GM12873 (cell line): ENCODE data around the gene ADAM12.

Experiments
- CTCF ChIP-seq: IDR thresholded peaks from 2 replicates; pipeline ENCODE4 v1.5.1; 2012; ENCODE audit warnings: low read depth, mild to moderate bottlenecking, moderate library complexity, low read length, control low read depth; ENCODE audit not compliant: insufficient read depth; ENCODE audit errors: missing control alignments

ADAM12 gene

GRCh38 chr10:126268013-126268920 is 120.0 kb downstream of the ADAM12 start:
- no peak for TF ChIP-seq CTCF

GRCh38 chr10:126264102-126265018 is 123.9 kb downstream of the ADAM12 start:
- TF ChIP-seq CTCF, result no peak

DNA sequence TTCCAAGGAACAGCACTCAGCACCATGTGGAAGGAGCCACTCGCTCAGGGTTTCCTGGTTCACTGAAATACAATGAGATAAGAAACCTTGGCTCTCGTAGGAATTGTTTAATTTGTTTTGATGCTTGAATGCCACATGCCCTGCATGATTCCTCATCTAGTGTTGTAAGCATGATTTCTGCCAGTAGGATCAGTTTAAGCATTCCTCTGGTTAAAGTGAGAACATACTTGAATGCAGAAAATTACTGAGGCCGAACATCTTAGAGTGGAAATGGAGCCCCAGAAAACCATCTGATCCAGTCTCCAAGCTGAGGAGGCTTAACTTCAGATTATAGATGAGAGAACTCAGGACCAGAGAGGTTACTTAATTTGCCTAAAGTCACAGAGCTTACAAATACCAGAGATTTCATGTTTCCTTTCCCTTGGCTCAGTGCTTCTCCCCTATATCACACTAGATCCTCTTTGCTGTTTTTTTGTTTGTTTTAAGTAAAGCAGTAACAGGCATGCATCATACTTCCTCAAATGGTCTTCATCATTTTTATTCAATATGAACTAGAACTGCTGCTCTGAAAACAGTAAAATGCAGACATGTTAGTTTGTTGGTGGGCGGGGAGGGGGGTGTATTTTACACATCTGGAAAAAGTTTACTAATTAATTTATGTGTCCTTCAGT is 125.1 kb downstream of the ADAM12 start:
- no peak for TF ChIP-seq CTCF

DNA sequence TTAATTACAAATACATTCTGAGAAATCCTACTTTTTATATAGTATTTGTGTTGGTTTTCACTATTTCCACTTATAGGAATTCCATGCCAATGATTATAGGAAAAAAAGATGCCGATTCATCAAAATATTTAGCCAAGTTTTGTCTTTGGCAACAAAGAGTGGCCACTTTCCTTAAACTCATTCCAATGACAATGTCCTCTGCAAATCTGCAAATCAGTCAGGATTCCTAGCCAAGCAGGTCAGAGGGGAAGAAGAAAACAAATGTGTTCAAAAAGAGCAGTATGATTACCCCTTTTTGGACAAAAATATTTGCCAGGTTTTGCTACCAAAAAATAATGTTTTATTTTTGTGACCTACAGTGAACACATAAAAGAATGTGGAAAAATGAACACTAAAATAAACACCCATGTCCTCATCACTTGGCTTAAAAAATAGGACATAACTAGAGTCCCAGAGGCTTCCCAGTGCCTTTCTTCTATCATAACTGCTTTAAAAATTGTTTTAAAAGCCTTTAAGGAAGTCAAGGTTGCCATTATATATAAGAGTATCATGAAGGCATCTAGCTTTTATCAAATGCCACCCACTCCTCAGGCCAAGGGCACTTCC is 125.9 kb downstream of the ADAM12 start:
- TF ChIP-seq CTCF, result no peak

- no peak for TF ChIP-seq CTCF
These were observed 128.4 kb downstream of the ADAM12 start for GRCh38 chr10:126259760-126260479.

DNA sequence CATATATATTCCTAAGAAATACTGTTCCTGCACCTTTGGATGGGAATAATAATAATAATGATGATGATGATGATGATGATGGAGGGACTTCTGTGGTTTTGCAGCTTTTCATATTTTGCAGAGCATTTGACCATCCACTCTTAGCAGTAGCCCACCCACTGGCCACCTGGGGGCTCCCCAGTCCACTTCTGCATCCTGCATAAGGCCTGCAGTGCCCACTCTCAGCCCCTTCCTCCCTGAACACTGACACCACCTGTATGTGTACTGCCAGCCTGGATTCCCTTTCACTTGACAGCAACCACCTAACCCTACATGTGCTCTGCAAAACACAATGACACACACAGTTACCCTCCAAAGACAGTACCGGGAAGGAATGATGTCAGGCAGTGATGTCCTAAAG is 131.4 kb downstream of the ADAM12 start:
- TF ChIP-seq CTCF, result no peak
